GM12892 (cell line): Measurements from ENCODE around the gene TPSAB1.
"Not testable (repeated sequence)": the region's sequence is repeated elsewhere in the genome, so short reads cannot be mapped to it uniquely, and the experiment has no call there.

Source experiments
- POLR2A ChIP-seq: IDR thresholded peaks from 2 replicates; pipeline ENCODE4 v1.6.1; 2011; ENCODE audit warnings: low read depth, low read length, control low read depth
- POLR2AphosphoS5 ChIP-seq: IDR thresholded peaks from 2 replicates; pipeline ENCODE4 v1.6.1; 2011; ENCODE audit warnings: low read depth, low read length, control low read depth
- TAF1 ChIP-seq: IDR thresholded peaks from 2 replicates; pipeline ENCODE4 v1.6.1; 2011; ENCODE audit warnings: low read depth, mild to moderate bottlenecking, control low read depth, low read length, borderline replicate concordance

- TF ChIP-seq TAF1, POLR2A, POLR2AphosphoS5: not testable (repeated sequence)
Measured at GRCh38 chr16:1226692-1227091, 13.8 kb upstream of the TPSAB1 start.
